PC-3 (cell line): ENCODE measurements around the gene PITX2.

Experiments
- CTCF ChIP-seq: fragments of 300-600 bp; sonication (generic); conservative IDR thresholded peaks from 2 replicates; pipeline ENCODE4 v1.5.1; 2017; ENCODE audit warnings: antibody characterized with exemption, low read depth, mild to moderate bottlenecking, low read length
- EZH2 ChIP-seq: fragments of 300-600 bp; sonication (generic); IDR thresholded peaks from one replicate; pipeline ENCODE4 v1.6.1; 2017; ENCODE audit warnings: antibody characterized with exemption, mild to moderate bottlenecking, low read length; ENCODE audit not compliant: unreplicated experiment

DNA sequence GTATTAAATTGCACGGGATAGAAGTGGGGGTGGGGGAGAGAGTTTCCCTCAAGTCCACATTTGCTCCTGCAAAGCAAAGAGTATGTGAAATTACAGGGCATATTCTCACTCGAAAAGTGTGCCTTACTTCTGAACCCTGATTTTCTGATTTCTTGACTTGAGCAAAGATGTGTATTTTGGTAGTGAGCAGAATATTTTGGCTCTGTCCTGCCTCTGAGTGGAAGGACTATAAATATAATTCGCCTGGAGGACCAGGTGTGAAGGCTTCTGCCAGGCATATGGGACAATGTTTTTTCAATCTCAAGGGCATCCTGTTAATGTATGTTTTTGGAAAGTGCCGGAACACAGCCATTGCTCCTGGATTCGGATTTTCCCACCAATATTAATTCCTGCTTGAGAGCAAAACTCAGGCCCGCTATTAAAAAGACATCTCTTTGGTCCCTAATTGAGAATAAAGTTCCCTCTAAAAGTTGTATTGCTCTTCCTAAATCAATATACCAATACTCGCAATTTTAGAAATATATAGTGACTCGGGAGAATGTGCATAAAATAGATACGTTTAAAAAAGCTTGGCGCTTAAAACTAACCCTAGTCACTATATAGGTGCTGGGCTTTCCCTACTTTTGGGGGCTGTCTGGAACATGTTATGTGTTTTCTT, 15.3 kb upstream of the PITX2 start:
- TF ChIP-seq CTCF = no peak
- TF ChIP-seq EZH2 = no peak
